Gastroesophageal sphincter (tissue), 4 donors: ENCODE results near the gene MXD1. TPM values are rescaled to one million over a fixed set of nuclear protein-coding genes. Genes with fewer than 3 reads are reported as not detected.

Source experiments
- ATAC-seq: fragments of 150-250 bp; one replicate; pipeline ENCODE4 v1.9.1; 2016; ENCODE audit warnings: mild to moderate bottlenecking, moderate library complexity
- H3K27ac ChIP-seq, 4 donors: fragments of 200-600 bp; sonication (generic) in 3 of 4; 1 replicate in 3 of 4; 2 replicates in 1 of 4; pipeline ENCODE4 v1.5.1; 2016 to 2019
- H3K27me3 ChIP-seq: fragments of 200-600 bp; sonication (generic); one replicate; pipeline ENCODE4 v1.5.1; 2019
- H3K36me3 ChIP-seq, 2 donors: fragments of 200-600 bp; sonication (generic); one replicate each; pipeline ENCODE4 v1.5.1; 2019; ENCODE audit warnings: control low read depth in 1 of 2
- H3K4me1 ChIP-seq, 3 donors: fragments of 200-600 bp; sonication (generic); 1 replicate in 2 of 3; 2 replicates in 1 of 3; pipeline ENCODE4 v1.5.1; 2016 to 2019; ENCODE audit warnings: control low read depth in 2 of 3
- H3K4me3 ChIP-seq, 2 donors: fragments of 200-600 bp; sonication (generic); one replicate each; pipeline ENCODE4 v1.5.1; 2019; ENCODE audit warnings: mild to moderate bottlenecking in 1 of 2, moderate library complexity in 1 of 2
- H3K9me3 ChIP-seq, 3 donors: fragments of 200-600 bp; sonication (generic); one replicate each; pipeline ENCODE4 v1.5.1; 2017 to 2019; ENCODE audit warnings: control low read depth in 2 of 3
- EP300 ChIP-seq: sonication (generic); formaldehyde crosslinking; IDR thresholded peaks from one replicate; pipeline ENCODE4 v1.6.1; 2017; ENCODE audit warnings: antibody characterized with exemption, mild to moderate bottlenecking
- POLR2A ChIP-seq, 2 donors: fragments of 450-650 bp; IDR thresholded peaks; one replicate each; pipeline ENCODE4 v1.6.1; 2017; ENCODE audit warnings: antibody characterized with exemption in 2 of 2, mild to moderate bottlenecking in 2 of 2, moderate library complexity in 1 of 2
- POLR2AphosphoS5 ChIP-seq: sonication (generic); formaldehyde crosslinking; IDR thresholded peaks from one replicate; pipeline ENCODE4 v1.6.1; 2017; ENCODE audit warnings: antibody characterized with exemption
- WGBS, 2 donors: methylation state at CpG; one replicate each; pipeline ENCODE4 v1.1.5; 2018; ENCODE audit warnings: low coverage in 1 of 2; 5-methylcytosine and 5-hydroxymethylcytosine counted together
- total RNA-seq, 4 donors: library from RNA; depleted of rRNA; stranded (reverse); fragments of >200 nt; gene quantifications; one replicate each; pipeline ENCODE4 v1.1.0, GENCODE V29; 2016
- TF ChIP-seq, protein P1 (sequence below), 4 experiments: fragments of 200-600 bp in 2 of 4; fragments of 450-650 bp in 2 of 4; sonication (generic) in 1 of 4; IDR thresholded peaks; one replicate each; pipeline ENCODE4 v1.5.1; 2017 to 2019; ENCODE audit warnings: antibody characterized with exemption in 4 of 4, mild to moderate bottlenecking in 2 of 4, moderate library complexity in 2 of 4

The MXD1 gene
- total RNA-seq, 4 donors from 2014 or later = 10.5 to 15.6 (median 13.3) TPM

DNA sequence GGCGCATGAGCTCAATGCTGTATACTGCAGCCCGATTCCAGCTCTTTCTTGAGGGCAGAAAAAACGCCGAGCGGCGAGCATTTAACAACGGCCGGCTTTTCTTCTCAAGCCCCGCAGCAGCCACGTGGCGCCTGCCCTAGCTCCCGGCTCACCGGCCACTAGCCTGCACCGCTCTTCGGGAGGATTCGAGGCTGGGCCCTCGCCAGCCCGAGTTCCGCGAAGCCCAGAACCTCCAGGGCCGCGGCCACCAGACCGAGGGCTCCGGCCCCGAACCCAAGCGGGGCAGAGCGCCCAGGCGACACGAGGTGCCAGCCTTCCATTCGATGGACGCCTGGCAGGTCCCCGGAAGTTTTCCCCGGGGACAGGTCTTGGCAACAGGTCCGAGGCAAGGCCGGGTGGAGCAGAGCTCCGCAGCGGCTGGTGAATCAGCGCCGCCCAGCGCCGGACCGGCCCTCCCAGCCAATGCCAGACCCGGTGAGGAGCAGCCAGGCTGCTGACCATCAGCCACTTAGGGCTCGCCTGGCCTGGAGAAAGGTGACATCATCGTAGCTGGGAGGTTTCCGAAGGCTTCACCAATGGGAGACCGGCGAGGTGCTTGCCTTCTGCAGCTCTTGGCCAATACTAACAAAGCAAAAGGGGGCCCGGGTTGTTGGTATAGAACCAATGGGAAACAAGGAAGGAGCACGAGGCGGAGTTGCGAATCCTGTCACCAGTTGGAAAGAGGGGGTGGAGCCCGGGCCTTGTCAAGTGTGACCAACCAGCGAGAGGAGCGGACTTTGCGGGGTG lies 552 bp upstream of the MXD1 start:
- Histone ChIP-seq H3K4me3 (peak overlapping the region; percentile 51 to 91), H3K9me3 (no peaks in the 10 kb centered on the region), H3K4me1 (peaks cover 10 to 59% (median 25%) of the 10 kb centered on the region in 3 donors), H3K36me3 (peaks cover 0 to 26% of the 10 kb centered on the region in 2 donors), H3K27ac (peak overlapping the region; percentile 90 to 99 (median 96)), H3K27me3 (no peaks in the 10 kb centered on the region)
- peak; percentile 94 for ATAC-seq
- WGBS, 2 donors = 0% methylated on average over 3 to 9 of the region's 56 CpGs
- TF ChIP-seq EP300 (no peak), POLR2A (IDR thresholded peaks at IDR 0.05) (peak; percentile 79 to 90), POLR2AphosphoS5 (peak; percentile 93)
- TF ChIP-seq, protein P1, sequence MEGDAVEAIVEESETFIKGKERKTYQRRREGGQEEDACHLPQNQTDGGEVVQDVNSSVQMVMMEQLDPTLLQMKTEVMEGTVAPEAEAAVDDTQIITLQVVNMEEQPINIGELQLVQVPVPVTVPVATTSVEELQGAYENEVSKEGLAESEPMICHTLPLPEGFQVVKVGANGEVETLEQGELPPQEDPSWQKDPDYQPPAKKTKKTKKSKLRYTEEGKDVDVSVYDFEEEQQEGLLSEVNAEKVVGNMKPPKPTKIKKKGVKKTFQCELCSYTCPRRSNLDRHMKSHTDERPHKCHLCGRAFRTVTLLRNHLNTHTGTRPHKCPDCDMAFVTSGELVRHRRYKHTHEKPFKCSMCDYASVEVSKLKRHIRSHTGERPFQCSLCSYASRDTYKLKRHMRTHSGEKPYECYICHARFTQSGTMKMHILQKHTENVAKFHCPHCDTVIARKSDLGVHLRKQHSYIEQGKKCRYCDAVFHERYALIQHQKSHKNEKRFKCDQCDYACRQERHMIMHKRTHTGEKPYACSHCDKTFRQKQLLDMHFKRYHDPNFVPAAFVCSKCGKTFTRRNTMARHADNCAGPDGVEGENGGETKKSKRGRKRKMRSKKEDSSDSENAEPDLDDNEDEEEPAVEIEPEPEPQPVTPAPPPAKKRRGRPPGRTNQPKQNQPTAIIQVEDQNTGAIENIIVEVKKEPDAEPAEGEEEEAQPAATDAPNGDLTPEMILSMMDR (IDR thresholded peaks at IDR 0.05) = peak in 3 of 4 experiments; percentile 15 to 40 (median 17)

DNA sequence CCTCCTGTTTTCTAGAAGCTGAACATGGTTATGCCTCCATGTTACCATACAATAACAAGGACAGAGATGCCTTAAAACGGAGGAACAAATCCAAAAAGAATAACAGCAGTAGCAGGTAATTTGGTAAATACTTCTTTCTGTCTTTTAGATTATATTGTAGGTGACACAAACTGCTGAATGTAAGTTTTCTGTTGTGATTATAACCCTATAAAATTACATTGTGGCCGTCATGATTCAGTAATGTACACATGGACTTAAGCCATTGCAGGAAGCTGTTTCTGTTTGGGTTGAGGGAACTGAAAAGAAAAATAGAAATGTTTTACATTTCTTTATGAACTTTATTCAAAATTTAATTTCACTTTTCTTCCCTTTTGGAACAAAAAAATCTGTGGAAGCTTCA lies 1.2 kb downstream of the MXD1 start:
- peaks cover 10 to 65% (median 25%) of the 10 kb centered on the region in 3 donors for H3K4me1 ChIP-seq
- H3K4me3 ChIP-seq = peak overlapping the region; percentile 15 to 91
- TF ChIP-seq EP300 (no peak), POLR2AphosphoS5 (no peak), POLR2A (IDR thresholded peaks at IDR 0.05) (no peak)
- TF ChIP-seq, protein P1 (IDR thresholded peaks at IDR 0.05) = no peak
- no peaks in the 10 kb centered on the region for H3K27me3 ChIP-seq
- no peaks in the 10 kb centered on the region for H3K9me3 ChIP-seq
- H3K36me3 ChIP-seq = peaks cover 0 to 22% of the 10 kb centered on the region in 2 donors
- ATAC-seq = no peak
- peak overlapping the region; percentile 72 to 99 (median 96) for H3K27ac ChIP-seq
- 16 to 34% methylated on average over 2 of the region's 2 CpGs for WGBS, 2 donors

DNA sequence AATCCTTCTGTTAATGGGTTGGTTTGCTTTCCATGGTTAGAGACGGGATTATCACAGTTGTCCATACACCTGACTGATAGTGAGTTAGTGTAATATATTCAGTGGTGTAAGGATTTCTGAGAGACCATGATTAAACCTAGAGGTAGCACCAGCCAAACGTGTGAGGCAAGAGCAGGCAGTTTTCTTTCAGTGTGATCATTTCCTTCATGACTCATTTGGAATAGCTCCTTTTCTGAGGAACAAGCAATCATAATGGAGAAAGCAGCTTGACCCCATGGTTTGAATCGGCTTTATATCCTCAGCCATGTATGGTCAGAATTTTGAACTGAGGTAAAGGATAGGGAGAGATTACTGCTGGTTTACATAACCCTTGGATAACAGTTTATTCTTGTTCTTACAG lies 2.9 kb downstream of the MXD1 start:
- no peaks in the 10 kb centered on the region for H3K27me3 ChIP-seq
- TF ChIP-seq POLR2AphosphoS5 (peak; percentile 89), POLR2A (IDR thresholded peaks at IDR 0.05) (no peak)
- peaks cover 0 to 34% of the 10 kb centered on the region in 2 donors for H3K36me3 ChIP-seq
- 27 to 32% methylated on average over 3 of the region's 3 CpGs for WGBS, 2 donors
- H3K4me1 ChIP-seq = peaks cover 10 to 56% (median 25%) of the 10 kb centered on the region in 3 donors
- no peaks in the 10 kb centered on the region for H3K9me3 ChIP-seq
- ATAC-seq = no peak
- H3K4me3 ChIP-seq = no peak overlapping the region
- H3K27ac ChIP-seq = peak overlapping the region; percentile 81 to 99 (median 90)

GRCh38 chr2:69918401-69918800 lies 3.5 kb downstream of the MXD1 start:
- peak overlapping the region; percentile 81 to 99 (median 90) for H3K27ac ChIP-seq
- H3K9me3 ChIP-seq = no peaks in the 10 kb centered on the region
- WGBS, 2 donors = 38 to 47% methylated on average over 3 of the region's 3 CpGs
- peaks cover 0 to 39% of the 10 kb centered on the region in 2 donors for H3K36me3 ChIP-seq
- peaks cover 10 to 52% (median 25%) of the 10 kb centered on the region in 3 donors for H3K4me1 ChIP-seq
- H3K4me3 ChIP-seq = no peak overlapping the region
- TF ChIP-seq, protein P1 (IDR thresholded peaks at IDR 0.05) = no peak
- TF ChIP-seq POLR2AphosphoS5 (no peak), POLR2A (IDR thresholded peaks at IDR 0.05) (no peak), EP300 (no peak)
- no peak for ATAC-seq
- no peaks in the 10 kb centered on the region for H3K27me3 ChIP-seq

- Histone ChIP-seq H3K4me1 (peaks cover 0 to 25% (median 0%) of the 10 kb centered on the region in 3 donors), H3K36me3 (peaks cover 0 to 60% of the 10 kb centered on the region in 2 donors), H3K4me3 (no peak overlapping the region), H3K27me3 (no peaks in the 10 kb centered on the region), H3K9me3 (no peaks in the 10 kb centered on the region), H3K27ac (no peak overlapping the region)
- ATAC-seq = no peak
- WGBS, 2 donors = 89 to 90% methylated on average over 2 to 3 of the region's 3 CpGs
- no peak for TF ChIP-seq POLR2A (IDR thresholded peaks at IDR 0.05)
- no peak for TF ChIP-seq EP300
- TF ChIP-seq POLR2AphosphoS5 = no peak
- TF ChIP-seq, protein P1 (IDR thresholded peaks at IDR 0.05) = no peak
Observed at GRCh38 chr2:69923116-69923515, 8.2 kb downstream of the MXD1 start.
